ENCODE measurements around the gene ETV6.

Gene ETV6

GRCh38 chr12:11856971-11857370 is 207.5 kb downstream of the ETV6 start:
- DNase-seq (ENCODE audit: low read depth in 3 of 3) = no peak

- peak in 1 of 3 experiments; percentile 29 for DNase-seq (ENCODE audit: low read depth in 3 of 3)
Observed at GRCh38 chr12:11859705-11860425, 210.4 kb downstream of the ETV6 start.

- no peak for DNase-seq (ENCODE audit: low read depth in 3 of 3)
Observed at GRCh38 chr12:11861155-11861863, 211.8 kb downstream of the ETV6 start.

GRCh38 chr12:11861864-11862600 is 212.6 kb downstream of the ETV6 start:
- no peak for DNase-seq (ENCODE audit: low read depth in 3 of 3)

- DNase-seq (ENCODE audit: low read depth in 3 of 3) = no peak
Observed at GRCh38 chr12:11862798-11863197, 213.3 kb downstream of the ETV6 start.

- DNase-seq (ENCODE audit: low read depth in 3 of 3) = no peak
Observed at GRCh38 chr12:11863478-11863906, 214.0 kb downstream of the ETV6 start.

GRCh38 chr12:11863988-11864387 is 214.5 kb downstream of the ETV6 start:
- no peak for DNase-seq (ENCODE audit: low read depth in 3 of 3)

- DNase-seq (ENCODE audit: low read depth in 3 of 3) = no peak
Observed at GRCh38 chr12:11865824-11866223, 216.3 kb downstream of the ETV6 start.

GRCh38 chr12:11868027-11868426 is 218.6 kb downstream of the ETV6 start:
- DNase-seq (ENCODE audit: low read depth in 3 of 3) = no peak

- DNase-seq (ENCODE audit: low read depth in 3 of 3) = no peak
Observed at GRCh38 chr12:11869406-11869805, 219.9 kb downstream of the ETV6 start.

GRCh38 chr12:11870041-11870451 is 220.6 kb downstream of the ETV6 start:
- no peak for DNase-seq (ENCODE audit: low read depth in 3 of 3)

GRCh38 chr12:11872055-11872454 is 222.6 kb downstream of the ETV6 start:
- DNase-seq (ENCODE audit: low read depth in 3 of 3) = no peak

- peak in 1 of 3 experiments; percentile 18 for DNase-seq (ENCODE audit: low read depth in 3 of 3)
Observed at GRCh38 chr12:11875414-11875935, 226.0 kb downstream of the ETV6 start.

- no peak for DNase-seq (ENCODE audit: low read depth in 3 of 3)
Observed at GRCh38 chr12:11876307-11876706, 226.8 kb downstream of the ETV6 start.

- DNase-seq (ENCODE audit: low read depth in 3 of 3) = no peak
Observed at GRCh38 chr12:11877102-11877826, 227.8 kb downstream of the ETV6 start.

GRCh38 chr12:11877869-11878780 is 228.7 kb downstream of the ETV6 start:
- no peak for DNase-seq (ENCODE audit: low read depth in 3 of 3)

GRCh38 chr12:11879306-11879705 is 229.8 kb downstream of the ETV6 start:
- no peak for DNase-seq (ENCODE audit: low read depth in 3 of 3)

- no peak for DNase-seq (ENCODE audit: low read depth in 3 of 3)
Observed at GRCh38 chr12:11880381-11880780, 230.9 kb downstream of the ETV6 start.

- DNase-seq (ENCODE audit: low read depth in 3 of 3) = no peak
Observed at GRCh38 chr12:11881835-11882234, 232.4 kb downstream of the ETV6 start.

- no peak for DNase-seq (ENCODE audit: low read depth in 3 of 3)
Observed at GRCh38 chr12:11882301-11883019, 233.0 kb downstream of the ETV6 start.
